Stomach (tissue), 4 donors: ENCODE results near the gene CLEC3A.

Experiments used
- POLR2A ChIP-seq, 4 donors: fragments of 450-650 bp; IDR thresholded peaks; one replicate each; pipeline ENCODE4 v1.6.1; 2016; ENCODE audit warnings: antibody characterized with exemption in 4 of 4, control low read depth in 2 of 4, mild to moderate bottlenecking in 1 of 4, moderate library complexity in 1 of 4
- POLR2AphosphoS5 ChIP-seq, 3 donors: sonication (generic); formaldehyde crosslinking; IDR thresholded peaks; one replicate each; pipeline ENCODE4 v1.6.1; 2016; ENCODE audit warnings: antibody characterized with exemption in 3 of 3
- TF ChIP-seq, protein P1 (sequence below), 7 experiments: fragments of 450-650 bp in 4 of 7; fragments of 200-600 bp in 3 of 7; sonication (generic) in 3 of 7; IDR thresholded peaks; one replicate each; pipeline ENCODE4 v1.5.1; 2016 to 2019; ENCODE audit warnings: antibody characterized with exemption in 7 of 7, control low read depth in 2 of 7, mild to moderate bottlenecking in 1 of 7

DNA sequence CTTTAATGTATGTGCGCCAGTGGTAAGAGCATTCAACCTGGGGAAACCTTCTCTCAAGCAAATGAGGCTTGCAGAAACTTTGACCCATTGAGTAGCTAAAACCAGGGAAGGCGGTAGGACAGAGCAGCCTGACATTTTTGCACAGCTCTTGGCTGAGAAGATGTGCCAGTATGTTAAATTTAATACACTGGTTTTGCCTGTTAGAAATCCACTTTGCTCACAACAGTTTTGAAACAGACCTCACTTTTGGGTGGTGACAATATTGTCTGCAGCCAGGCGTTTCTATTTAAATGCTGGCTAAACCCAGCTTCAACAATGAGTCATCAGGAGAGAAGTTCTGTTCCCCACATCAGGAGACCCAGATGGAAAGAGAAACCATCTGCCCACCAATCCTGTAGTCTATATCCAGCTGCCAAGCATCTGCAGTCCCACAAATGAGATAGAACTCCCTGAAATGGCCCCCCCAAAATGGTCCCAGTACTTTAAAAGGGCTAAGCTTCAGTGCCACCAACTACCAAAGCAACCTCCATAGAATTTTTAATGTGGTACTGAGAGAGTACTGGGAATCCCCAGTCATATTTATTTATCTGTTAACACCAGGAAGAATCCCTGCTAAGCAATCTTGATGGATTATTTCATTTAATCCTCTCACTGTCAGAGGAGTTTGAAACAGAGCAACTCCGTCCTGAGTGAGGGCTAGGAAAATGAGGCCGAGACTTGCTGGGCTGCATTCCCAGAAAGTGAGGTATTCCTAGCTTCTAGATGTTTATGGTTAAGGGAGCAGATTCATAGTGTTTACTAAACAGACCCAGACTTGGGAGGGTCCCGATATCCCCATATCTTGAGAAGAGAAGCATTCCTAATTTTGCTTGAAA lies 29.0 kb upstream of the CLEC3A start:
- TF ChIP-seq, protein P1, sequence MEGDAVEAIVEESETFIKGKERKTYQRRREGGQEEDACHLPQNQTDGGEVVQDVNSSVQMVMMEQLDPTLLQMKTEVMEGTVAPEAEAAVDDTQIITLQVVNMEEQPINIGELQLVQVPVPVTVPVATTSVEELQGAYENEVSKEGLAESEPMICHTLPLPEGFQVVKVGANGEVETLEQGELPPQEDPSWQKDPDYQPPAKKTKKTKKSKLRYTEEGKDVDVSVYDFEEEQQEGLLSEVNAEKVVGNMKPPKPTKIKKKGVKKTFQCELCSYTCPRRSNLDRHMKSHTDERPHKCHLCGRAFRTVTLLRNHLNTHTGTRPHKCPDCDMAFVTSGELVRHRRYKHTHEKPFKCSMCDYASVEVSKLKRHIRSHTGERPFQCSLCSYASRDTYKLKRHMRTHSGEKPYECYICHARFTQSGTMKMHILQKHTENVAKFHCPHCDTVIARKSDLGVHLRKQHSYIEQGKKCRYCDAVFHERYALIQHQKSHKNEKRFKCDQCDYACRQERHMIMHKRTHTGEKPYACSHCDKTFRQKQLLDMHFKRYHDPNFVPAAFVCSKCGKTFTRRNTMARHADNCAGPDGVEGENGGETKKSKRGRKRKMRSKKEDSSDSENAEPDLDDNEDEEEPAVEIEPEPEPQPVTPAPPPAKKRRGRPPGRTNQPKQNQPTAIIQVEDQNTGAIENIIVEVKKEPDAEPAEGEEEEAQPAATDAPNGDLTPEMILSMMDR (IDR thresholded peaks at IDR 0.05), result no peak
- no peak for TF ChIP-seq POLR2A (IDR thresholded peaks at IDR 0.05)
- TF ChIP-seq POLR2AphosphoS5 (IDR thresholded peaks at IDR 0.05), result no peak
